SHP77 (cell line): Measurements from ENCODE around the gene CFAP91.
"Not testable (repeated sequence)": the region's sequence is repeated elsewhere in the genome, so short reads cannot be mapped to it uniquely, and the experiment has no call there.

Experiments
- DNase-seq, 2 experiments: peaks; one replicate each; lab custom pipeline; 2025; lab: John Stamatoyannopoulos, UW

Gene CFAP91

GRCh38 chr3:119677641-119677934, 25.2 kb upstream of the CFAP91 start:
- DNase-seq: no peak

- DNase-seq: not testable (repeated sequence)
These were observed 24.6 kb upstream of the CFAP91 start for GRCh38 chr3:119678209-119678608.

- DNase-seq: no peak
These were observed 22.9 kb upstream of the CFAP91 start for GRCh38 chr3:119679874-119680273.

GRCh38 chr3:119681279-119681678, 21.5 kb upstream of the CFAP91 start:
- DNase-seq: no peak

GRCh38 chr3:119683421-119683820, 19.4 kb upstream of the CFAP91 start:
- DNase-seq: no peak

- no peak for DNase-seq
These were observed 12.7 kb upstream of the CFAP91 start for GRCh38 chr3:119690043-119690656.

- DNase-seq: no peak
These were observed 7.3 kb upstream of the CFAP91 start for GRCh38 chr3:119695480-119695879.

GRCh38 chr3:119697394-119697793, 5.4 kb upstream of the CFAP91 start:
- DNase-seq: no peak

- DNase-seq: no peak
These were observed 2.4 kb upstream of the CFAP91 start for GRCh38 chr3:119700269-119700919.

- no peak for DNase-seq
These were observed 1.7 kb upstream of the CFAP91 start for GRCh38 chr3:119700920-119701734.

GRCh38 chr3:119703820-119704531, 1.2 kb downstream of the CFAP91 start:
- DNase-seq: no peak

- no peak for DNase-seq
These were observed 12.3 kb downstream of the CFAP91 start for GRCh38 chr3:119715105-119715504.

GRCh38 chr3:119716998-119717397, 14.2 kb downstream of the CFAP91 start:
- DNase-seq: no peak

GRCh38 chr3:119717520-119717919, 14.7 kb downstream of the CFAP91 start:
- no peak for DNase-seq

GRCh38 chr3:119723022-119723421, 20.2 kb downstream of the CFAP91 start:
- DNase-seq: no peak

- no peak for DNase-seq
These were observed 24.1 kb downstream of the CFAP91 start for GRCh38 chr3:119726909-119727308.

GRCh38 chr3:119729996-119730395, 27.2 kb downstream of the CFAP91 start:
- DNase-seq: no peak

GRCh38 chr3:119731560-119732343, 28.9 kb downstream of the CFAP91 start:
- DNase-seq: no peak

- DNase-seq: no peak
These were observed 31.0 kb downstream of the CFAP91 start for GRCh38 chr3:119733812-119734211.

GRCh38 chr3:119738741-119739140, 35.9 kb downstream of the CFAP91 start:
- no peak for DNase-seq

GRCh38 chr3:119741657-119742590, 39.1 kb downstream of the CFAP91 start:
- DNase-seq: no peak
